HG03354 (cell line): ENCODE results near the gene AKAP14.
"Not testable (repeated sequence)": the region's sequence is repeated elsewhere in the genome, so short reads cannot be mapped to it uniquely, and the experiment has no call there.

Experiments used
- ATAC-seq: cut with Tn5 transposase; IDR thresholded peaks from one replicate; pipeline ENCODE4 v1.9.1; 2021; ENCODE audit warnings: mild to moderate bottlenecking; ENCODE audit not compliant: unreplicated experiment, poor library complexity, severe bottlenecking

Gene AKAP14

DNA sequence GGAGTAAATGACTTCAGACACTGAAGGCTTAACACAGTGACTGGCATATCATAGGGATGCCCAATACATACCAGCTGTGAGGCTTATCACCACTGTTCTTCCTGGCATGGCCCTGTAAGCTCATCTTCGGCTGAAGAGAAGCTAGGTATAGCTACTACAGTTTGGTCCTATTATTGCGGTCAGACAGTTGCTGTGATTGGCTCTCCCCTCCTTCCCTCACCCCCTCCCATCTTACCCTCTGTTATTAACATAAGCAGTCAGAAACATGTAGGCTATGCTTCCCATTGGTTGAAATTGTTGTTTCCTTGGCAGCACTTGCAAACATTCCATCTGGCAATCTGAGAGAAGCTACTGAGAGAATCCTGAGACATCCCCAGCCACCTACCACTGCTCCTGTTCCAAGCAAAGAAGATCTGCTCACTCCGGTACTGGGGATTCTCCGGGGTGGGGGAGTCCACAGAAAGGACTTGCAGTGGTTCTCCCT, at the start of gene AKAP14:
Gene AKAP14 (plus strand): TSS at position 51 of the 484 bp plus-strand sequence. CDS start 7,331 bp downstream, outside the sequence.
- ATAC-seq: no peak

DNA sequence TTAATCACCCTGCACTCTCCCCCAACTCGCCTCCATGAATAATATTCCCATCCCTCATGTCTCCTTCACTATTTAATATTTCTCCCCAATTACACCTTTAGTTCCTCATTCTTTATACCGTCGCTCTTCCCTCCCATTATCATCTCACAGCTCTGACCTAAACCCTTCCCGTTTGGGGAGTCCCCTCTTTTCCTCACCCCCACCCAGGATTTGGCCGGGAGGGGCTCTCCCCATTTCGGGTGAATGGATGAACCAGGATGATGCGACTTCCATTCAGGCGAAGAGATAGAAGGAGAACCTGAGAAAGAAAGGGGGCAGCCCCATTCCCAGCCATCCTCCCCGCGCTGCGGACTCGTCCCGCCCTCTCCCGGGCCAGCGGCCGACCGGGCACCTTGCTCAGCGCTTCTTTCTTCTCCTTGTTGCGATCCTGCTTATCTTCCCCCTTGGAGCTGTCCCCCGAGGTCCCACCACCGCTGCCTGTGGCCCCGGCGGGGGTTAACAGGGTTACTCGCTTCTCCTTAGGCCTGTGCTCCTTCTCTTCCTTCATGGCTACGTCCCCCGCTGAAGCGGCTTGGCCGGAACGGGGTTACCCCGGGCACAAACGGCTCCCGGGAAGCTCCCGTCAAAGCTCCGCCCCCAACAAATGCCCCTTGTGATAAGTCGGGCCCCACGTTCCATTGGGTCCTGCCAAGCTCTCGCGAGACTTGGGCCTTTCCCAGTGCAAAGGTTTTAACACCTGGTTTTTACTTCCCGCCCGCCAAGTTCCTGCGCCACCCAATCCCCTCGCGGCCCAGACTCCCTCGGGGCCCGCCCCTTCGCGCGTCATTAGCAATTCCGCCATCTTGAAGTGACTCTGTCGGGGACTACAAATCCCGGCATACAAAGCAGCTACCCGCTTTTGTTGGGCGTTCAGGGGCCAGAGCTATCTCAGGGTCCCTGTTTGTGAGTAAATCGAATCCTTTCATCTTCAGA, 43.0 kb upstream of the AKAP14 start, which contains the start of gene UPF3B:
Gene UPF3B (minus strand): TSS at position 582 of the 972 bp plus-strand sequence. CDS start 35 bp downstream, at position 547.
- peak; percentile 96 for ATAC-seq

DNA sequence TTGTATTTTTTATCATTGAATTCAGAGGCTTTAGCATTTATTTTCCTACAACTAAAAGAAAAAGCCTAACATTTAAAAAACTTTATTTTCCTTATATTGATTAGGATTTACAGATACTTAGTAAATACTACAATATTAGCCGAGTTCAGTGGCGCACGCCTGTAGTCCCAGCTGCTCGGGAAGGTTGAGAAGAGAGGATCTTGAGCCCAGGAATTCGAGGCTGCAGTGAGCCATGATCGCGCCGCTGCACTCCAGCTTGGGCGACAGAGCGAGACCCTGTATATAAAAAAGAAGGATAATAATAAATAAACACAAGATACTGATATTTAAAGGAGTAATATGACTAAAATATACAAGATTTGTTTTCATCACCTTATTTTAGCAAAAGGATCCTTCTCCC, 42.2 kb upstream of the AKAP14 start:
- ATAC-seq: no peak

- ATAC-seq: peak; percentile 17
These were observed 25.0 kb upstream of the AKAP14 start for GRCh38 chrX:119870626-119871131.

- peak; percentile 46 for ATAC-seq
These were observed 24.5 kb upstream of the AKAP14 start for GRCh38 chrX:119871245-119871598.

DNA sequence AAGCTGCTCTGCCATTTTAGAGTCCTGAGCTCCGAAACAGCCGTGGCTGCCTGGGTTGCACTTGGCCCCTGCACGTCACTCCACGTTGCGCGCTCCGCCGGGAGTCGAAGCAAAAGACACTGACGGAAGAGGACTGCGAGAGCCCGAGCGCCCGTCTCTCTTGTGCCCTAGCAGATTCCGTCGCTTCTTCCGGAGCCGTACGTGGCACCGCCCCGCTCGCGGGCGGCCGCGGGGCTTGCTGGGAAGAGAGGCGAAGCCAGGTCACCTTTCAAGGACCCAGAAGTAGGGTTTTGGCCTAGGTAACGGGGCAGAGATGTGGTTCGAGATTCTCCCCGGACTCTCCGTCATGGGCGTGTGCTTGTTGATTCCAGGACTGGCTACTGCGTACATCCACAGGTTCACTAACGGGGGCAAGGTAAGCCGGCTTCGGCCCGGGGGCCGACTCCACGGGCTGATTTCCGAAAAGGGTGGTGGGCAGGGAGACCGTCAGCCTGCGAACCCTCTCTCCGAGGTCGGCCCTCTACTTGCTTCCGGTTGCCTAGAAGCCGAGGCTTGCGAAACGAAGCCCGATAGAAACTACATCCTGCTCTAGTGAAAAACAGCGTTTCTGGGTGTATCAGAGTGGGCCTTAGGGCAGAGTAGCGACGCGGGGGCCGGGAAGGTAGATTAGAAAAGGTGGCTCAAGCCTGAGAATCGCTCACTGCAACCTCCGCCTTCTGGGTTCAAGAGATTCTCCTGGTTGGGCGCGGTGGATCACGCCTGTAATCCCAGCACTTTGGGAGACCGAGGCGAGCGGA, 23.9 kb upstream of the AKAP14 start, which contains the start of the genes NDUFA1 and RNF113A:
Gene NDUFA1 (plus strand): TSS at position 234 of the 797 bp plus-strand sequence. CDS start 80 bp downstream, at position 314.
Gene RNF113A (minus strand): TSS at position 135 of the 797 bp plus-strand sequence. CDS start 120 bp downstream, at position 15.
- ATAC-seq: peak; percentile 88

DNA sequence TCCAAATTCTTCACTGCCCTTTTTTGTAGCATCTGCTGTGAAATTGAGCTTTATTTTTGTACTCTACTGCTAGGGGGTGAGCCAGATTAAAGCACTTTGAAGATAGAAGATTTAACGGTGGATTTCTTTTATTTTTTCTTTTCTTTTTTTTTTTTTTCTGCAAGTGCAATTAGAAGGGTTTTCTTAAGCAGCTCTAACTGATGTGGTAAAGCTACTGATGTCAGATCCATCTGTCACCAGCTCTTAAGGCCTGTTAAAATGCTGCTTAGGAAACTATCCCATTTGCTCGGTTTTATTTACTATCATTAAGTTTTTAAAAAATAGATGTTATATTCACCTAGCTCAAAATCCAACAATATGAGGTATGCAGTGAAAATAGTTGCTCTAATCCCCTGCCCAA, 17.0 kb upstream of the AKAP14 start:
- ATAC-seq: no peak

GRCh38 chrX:119880076-119880475, 15.6 kb upstream of the AKAP14 start:
- ATAC-seq: peak; percentile 47

DNA sequence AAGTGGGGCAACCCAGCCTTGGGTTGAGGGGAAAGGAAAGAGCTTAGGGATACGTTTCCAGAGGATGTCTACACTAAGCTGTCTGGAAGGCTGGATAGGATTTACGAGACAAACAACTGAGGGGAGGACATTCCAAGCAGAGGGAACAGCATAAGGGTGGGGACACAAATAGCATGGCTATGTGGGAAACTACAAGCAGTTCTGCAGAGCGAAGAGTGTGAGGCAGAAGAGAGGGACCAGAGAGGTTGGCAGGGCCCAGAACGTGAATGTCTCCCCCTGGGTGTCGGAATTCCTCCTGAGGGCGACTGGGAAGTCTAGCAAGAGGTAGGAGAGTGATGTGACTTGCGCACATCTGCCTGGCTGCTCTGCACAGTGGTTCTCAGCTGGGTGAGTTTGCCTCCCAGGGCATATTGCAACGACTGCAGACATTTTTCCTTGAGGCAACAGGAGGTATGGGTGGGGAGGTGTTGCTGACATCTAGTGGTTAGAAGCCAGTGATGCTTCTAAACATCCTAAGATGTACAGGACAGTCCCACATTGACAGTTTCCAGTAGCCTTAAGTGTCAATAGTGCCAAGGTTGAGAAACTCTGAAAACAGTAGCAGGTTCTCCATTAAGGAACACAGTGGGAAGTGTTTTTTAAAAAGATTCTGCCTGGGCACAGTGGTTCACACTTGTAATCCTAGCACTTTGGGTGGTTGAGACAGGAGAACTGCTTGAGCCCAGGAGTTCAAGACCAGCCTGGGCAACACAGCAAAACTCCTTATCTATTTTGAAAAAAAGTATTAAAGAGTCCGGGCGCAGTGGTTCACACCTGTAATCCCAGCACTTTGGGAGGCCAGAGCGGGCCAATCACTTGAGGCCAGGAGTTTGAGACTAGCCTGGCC, 14.9 kb upstream of the AKAP14 start:
- peak; percentile 92 for ATAC-seq

- ATAC-seq: no peak
These were observed 9.9 kb upstream of the AKAP14 start for GRCh38 chrX:119885554-119886428.

- peak; percentile 92 for ATAC-seq
These were observed 7.8 kb upstream of the AKAP14 start for GRCh38 chrX:119887721-119888425.

GRCh38 chrX:119890626-119891025, 5.1 kb upstream of the AKAP14 start:
- not testable (repeated sequence) for ATAC-seq

DNA sequence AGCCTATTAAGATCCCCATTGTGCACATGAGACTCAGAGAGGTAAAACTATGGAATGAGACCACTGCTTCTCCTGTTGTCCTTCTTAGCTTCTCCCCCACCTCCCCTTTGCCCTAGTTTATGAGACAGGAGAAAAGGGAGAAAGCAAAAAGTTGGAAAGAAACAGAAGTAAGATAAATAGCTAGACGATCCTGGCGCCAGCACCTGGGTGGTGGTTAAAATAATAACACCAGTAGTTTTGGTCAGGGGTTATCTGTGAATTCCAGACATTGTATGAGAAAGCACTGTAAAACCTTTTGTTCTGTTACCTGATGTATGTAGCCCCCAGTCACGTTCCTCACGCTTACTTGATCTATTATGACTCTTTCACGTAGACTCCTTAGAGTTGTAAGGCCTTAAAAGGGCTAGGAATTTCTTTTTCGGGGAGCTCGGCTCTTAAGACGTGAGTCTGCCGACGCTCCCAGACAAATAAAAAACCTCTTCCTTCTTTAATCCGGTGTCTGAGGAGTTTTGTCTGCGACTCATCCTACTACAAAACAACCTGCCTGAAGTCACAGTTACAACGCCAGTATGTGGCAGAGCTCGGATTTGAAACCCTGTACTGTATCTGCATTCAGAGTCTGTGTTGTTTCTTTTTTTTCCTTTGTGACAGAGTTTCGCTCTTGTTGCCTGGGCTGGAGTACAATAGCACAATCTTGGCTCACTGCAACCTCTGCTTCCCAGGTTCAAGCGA, 3.6 kb upstream of the AKAP14 start:
- not testable (repeated sequence) for ATAC-seq

GRCh38 chrX:119899125-119899524, 3.4 kb downstream of the AKAP14 start:
- no peak for ATAC-seq

- no peak for ATAC-seq
These were observed 5.3 kb downstream of the AKAP14 start for GRCh38 chrX:119900976-119901375.

- no peak for ATAC-seq
These were observed 20.6 kb downstream of the AKAP14 start for GRCh38 chrX:119916310-119916709.

- no peak for ATAC-seq
These were observed 22.2 kb downstream of the AKAP14 start for GRCh38 chrX:119917877-119918276.
